NCI-H748 (cell line): ENCODE data around the gene STXBP5L.
"Not testable (repeated sequence)": the region's sequence is repeated elsewhere in the genome, so short reads cannot be mapped to it uniquely, and the experiment has no call there.

Experiments used
- DNase-seq: peaks from one replicate; lab custom pipeline; 2025; ENCODE audit not compliant: unreplicated experiment; lab: John Stamatoyannopoulos, UW

The STXBP5L gene

DNA sequence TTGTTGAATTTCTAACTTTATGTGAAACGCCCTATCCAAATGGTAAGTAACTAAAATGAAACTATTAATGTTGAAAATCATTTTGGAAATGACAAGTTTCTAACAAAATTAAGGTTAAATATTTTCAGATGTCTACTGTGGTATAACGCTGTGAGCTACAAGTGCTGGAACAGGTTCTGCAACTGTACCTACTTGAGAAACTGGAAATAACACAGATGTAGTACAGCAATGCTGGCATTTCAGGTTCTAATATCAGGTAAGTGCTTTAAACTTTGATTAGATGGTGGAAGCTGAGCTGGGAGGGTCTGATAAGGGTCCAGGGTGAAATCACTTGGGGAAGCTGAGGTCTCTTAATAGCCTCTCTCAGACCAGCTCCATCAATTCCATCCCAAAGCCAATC lies 315.1 kb downstream of the STXBP5L start:
- DNase-seq = no peak

DNA sequence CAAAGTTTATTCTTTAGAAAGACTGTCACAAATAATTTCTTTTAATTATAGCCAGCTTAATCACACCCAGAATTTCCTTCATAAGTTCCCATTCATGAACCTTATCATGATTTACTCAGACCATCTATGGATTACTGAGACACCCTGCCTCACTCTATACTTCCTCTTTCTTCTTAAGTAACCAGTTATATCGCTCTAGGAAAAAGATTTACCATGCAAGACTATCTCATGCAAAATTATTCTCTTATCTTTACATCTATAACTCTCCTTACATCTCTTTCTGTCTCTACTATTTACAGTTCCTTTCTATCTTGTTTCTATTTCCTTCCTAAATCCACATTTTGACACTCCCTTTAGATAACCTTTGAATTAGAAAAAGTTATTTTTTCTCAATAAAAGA lies 321.0 kb downstream of the STXBP5L start:
- no peak for DNase-seq

DNA sequence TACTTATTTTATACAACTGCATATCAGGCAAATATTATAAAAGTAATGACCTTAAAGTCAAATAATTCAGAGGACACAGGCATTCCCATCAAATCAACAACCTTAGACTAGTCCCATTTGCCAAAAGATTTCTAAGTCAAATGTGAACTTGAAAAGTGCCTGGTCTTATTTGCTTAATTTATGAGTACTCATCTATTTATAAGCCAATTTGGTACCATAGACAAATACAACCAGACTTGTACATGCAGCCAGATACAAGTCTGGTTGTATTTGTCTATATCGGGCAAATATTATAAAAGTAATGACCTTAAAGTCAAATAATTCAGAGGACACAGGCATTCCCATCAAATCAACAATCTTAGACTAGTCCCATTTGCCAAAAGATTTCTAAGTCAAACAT lies 322.2 kb downstream of the STXBP5L start:
- not testable (repeated sequence) for DNase-seq

DNA sequence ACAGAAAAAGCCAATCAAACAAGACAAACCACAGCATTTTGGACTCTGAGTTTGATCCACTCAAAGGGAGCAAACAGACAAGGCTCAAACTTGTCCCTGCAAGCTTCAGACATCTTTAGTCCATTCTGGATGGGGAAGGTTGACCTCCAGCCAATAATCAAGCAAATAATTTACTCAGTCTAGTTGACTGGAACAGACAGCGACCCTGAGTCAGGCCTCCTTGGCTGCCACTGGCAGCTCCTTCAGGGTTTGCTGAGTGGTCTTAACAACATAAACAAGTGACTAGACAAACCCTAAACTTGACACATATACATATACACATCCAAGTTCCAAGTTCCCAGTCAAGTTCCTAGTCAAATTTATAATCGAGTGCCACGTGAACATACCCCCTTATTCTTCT lies 323.9 kb downstream of the STXBP5L start:
- no peak for DNase-seq

- DNase-seq = no peak
These were observed 324.6 kb downstream of the STXBP5L start for GRCh38 chr3:121232309-121233225.

DNA sequence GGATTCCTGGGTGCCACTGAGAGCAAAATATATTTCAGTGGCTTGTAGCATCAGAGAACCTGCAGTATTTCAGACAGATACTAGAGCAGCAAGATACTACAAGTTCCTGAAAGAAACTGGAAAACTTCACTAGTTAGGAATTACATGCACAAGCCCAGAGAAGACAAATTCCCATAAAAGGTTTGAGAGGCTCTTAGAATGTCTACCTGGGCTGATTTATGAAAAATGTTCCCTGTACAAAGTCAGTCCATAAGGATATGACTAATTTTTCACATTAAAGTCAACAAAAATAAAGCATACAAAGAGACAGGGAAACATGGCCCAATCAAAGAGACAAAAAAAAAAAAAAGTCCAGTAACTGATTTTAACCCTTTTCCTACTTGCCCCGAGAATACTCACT lies 335.2 kb downstream of the STXBP5L start:
- DNase-seq = no peak

- no peak for DNase-seq
These were observed 344.7 kb downstream of the STXBP5L start for GRCh38 chr3:121252676-121253075.

GRCh38 chr3:121269389-121269788 lies 361.4 kb downstream of the STXBP5L start:
- no peak for DNase-seq

- DNase-seq = no peak
These were observed 366.4 kb downstream of the STXBP5L start for GRCh38 chr3:121274411-121274810.

GRCh38 chr3:121295452-121295851 lies 387.4 kb downstream of the STXBP5L start:
- no peak for DNase-seq

DNA sequence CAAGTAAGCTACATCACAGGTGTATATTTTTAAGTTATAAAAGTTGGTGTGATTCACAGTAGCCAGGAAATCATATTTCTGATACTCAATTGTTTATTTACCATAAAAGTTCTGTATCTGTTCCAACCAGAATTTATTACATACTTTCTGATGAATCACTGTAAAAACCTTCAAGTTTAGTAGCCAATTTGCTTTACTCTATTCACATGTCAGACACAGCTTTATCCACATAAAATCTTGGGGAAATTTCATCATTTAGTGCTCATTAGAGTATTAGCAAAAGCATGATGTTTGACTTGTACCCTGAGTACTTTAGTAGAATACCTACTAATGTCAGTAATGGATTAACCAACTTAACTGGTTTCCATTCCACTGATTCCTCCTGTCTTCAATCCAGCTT lies 388.0 kb downstream of the STXBP5L start:
- DNase-seq = no peak

DNA sequence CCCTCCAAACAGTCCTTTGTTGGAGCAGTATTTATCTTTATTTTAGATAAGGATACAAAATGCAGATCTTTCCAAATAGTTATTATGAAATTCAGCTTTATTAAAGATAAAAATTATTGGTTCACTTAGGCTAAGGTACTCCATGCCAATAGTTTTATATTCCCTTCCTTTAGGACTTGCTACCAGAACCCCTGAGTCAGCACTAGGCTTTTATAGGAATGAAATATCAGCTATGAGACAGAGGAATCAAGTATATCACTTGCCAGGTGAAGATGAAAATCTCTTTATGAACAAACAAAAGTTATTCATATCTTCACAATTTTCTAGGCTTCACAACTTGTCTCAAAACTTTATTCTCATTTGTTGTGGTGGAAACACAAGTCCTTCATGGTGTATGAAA lies 416.3 kb downstream of the STXBP5L start:
- no peak for DNase-seq

- no peak for DNase-seq
These were observed 422.1 kb downstream of the STXBP5L start for GRCh38 chr3:121330118-121330517.

GRCh38 chr3:121330634-121331033 lies 422.6 kb downstream of the STXBP5L start:
- DNase-seq = no peak

DNA sequence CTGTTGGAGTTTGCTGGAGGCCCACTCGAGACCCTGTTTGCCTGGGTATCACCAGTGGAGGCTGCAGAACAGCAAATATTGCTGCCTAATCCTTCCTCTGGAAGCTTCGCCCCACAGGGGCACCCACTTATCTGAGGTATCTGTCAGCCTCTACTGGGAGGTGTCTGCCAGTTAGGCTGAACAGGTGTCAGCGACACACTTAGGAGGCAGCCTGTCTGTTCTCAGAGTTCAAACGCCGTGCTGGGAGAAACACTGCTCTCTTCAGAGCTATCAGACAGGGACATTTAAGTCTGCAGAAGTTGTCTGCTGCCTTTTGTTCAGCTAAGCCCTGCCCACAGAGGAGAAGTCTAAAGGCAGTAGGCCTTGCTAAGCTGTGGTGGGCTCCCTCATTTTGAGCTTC lies 448.0 kb downstream of the STXBP5L start:
- not testable (repeated sequence) for DNase-seq

DNA sequence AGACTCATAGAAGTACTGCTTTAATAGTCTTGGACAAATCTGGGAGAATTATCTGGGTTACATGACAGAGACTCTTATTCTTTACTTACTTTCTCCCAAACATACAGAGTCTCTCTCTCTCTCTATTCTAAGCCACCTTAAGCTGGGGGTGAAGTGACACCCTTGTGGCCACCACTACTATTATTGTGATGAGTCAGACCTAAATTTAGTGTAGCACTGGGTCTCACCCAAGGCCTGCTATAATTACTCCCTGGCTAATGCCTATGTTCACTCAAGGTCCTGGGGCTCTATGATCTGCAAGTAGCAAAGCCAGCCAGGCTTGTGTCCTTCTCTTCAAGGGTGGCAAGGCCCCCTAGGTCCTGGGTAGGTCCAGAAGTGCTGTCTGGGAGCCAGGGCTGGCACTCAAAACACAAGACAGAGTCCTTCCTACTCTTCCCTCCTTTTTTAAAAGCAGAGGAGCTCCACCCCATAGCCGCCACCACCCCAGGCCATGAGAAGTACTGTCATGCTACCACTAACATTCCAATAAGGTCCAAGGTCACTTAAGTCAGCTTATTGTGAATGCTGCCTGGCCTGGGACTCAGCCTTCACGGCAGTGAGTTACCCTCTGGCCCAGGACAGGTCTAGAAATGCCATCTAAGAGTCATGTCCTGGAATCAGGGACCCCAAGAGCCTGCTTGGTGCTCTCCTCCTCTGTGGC lies 454.2 kb downstream of the STXBP5L start:
- DNase-seq = no peak

DNA sequence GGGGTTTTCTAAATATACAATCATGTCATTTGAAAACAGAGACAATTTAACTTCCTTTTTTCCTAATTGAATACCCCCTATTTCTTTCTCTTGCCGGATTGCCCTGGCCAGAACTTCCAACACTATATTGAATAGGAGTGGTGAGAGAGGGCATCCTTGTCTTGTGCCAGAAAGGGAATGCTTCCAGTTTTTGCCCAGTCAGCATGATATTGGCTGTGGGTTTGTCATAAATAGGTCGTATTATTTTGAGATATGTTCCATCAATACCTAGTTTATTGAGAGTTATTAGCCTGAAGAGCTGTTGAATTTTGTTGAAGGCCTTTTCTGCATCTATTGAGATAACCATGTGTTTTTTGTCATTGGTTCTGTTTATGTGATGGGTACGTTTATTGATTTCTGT lies 480.3 kb downstream of the STXBP5L start:
- DNase-seq = not testable (repeated sequence)

GRCh38 chr3:121395967-121396366 lies 488.0 kb downstream of the STXBP5L start:
- not testable (repeated sequence) for DNase-seq

GRCh38 chr3:121398051-121398450 lies 490.0 kb downstream of the STXBP5L start:
- not testable (repeated sequence) for DNase-seq

- DNase-seq = no peak
These were observed 491.8 kb downstream of the STXBP5L start for GRCh38 chr3:121399820-121400219.

- DNase-seq = no peak
These were observed 497.6 kb downstream of the STXBP5L start for GRCh38 chr3:121405631-121406030.

DNA sequence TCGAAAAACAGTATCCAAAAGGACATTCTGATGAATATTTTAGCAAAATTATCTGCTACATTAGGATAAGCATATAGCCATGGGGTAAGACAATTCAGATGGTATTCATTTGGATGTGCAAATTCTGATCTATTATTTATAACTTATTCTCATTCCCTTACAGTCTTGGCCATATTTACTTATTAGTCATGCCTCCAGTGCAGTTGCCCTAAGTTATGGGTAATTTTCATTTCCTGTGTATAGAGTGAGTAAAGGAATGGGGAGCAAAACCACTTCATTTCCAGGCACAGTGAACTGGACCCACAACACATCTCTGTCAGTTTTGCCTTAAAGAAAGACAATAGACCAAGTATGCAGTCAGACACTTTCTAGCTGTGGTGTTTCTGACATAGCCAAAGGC lies 503.5 kb downstream of the STXBP5L start:
- no peak for DNase-seq
